Measurements from ENCODE around the gene PLAGL2. TPM values are rescaled to one million over a fixed set of nuclear protein-coding genes. Genes with fewer than 3 reads are reported as not detected.

PLAGL2 gene
- total RNA-seq, 2 experiments from 2014 or later, result 9.8 to 40.3 TPM

DNA sequence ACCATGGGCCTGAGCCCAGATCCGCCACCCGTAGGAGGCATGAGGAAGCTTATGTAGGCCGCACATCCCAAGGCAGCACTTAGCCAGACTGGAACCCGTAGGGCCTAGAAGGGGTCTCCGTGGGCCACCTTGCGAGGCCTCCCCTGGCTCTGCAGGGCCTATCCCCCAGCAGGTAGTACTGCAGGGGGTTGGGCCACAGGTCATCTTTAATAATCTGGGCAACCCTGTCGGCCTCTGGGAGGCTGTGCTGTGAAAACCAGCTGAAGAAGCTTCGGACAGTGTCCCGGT lies 18.5 kb downstream of the PLAGL2 start:
- peaks cover 5% of the 10 kb centered on the region; the same call in 1 of the 2 replicates for H4K20me1 ChIP-seq (ENCODE audit: insufficient read depth, low read length)
- H3K79me2 ChIP-seq (ENCODE audit: insufficient read depth, low read depth, low read length), result no peaks in the 10 kb centered on the region
- H3K9me2 ChIP-seq (ENCODE audit: insufficient read depth, low read length), result no peaks in the 10 kb centered on the region
- no peaks in the 10 kb centered on the region for H3K4me1 ChIP-seq (ENCODE audit: insufficient read depth, low read length, poor library complexity, severe bottlenecking)
- BruUV-seq (replicated peaks), result no TSS peak
- no peak overlapping the region for H3K4me3 ChIP-seq (ENCODE audit: low read depth, low read length, poor library complexity, severe bottlenecking)
- H3K9me3 ChIP-seq (ENCODE audit: low read length), result no peaks in the 10 kb centered on the region
- no peak overlapping the region for H3K4me2 ChIP-seq (ENCODE audit: low read length)
- H2AFZ ChIP-seq (ENCODE audit: low read length), result no peak overlapping the region
- no peak for TF ChIP-seq EZH2phosphoT487 (IDR thresholded peaks at IDR 0.05; ENCODE audit: borderline replicate concordance, low read depth, low read length)
- TF ChIP-seq, protein P1, sequence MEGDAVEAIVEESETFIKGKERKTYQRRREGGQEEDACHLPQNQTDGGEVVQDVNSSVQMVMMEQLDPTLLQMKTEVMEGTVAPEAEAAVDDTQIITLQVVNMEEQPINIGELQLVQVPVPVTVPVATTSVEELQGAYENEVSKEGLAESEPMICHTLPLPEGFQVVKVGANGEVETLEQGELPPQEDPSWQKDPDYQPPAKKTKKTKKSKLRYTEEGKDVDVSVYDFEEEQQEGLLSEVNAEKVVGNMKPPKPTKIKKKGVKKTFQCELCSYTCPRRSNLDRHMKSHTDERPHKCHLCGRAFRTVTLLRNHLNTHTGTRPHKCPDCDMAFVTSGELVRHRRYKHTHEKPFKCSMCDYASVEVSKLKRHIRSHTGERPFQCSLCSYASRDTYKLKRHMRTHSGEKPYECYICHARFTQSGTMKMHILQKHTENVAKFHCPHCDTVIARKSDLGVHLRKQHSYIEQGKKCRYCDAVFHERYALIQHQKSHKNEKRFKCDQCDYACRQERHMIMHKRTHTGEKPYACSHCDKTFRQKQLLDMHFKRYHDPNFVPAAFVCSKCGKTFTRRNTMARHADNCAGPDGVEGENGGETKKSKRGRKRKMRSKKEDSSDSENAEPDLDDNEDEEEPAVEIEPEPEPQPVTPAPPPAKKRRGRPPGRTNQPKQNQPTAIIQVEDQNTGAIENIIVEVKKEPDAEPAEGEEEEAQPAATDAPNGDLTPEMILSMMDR (conservative IDR thresholded peaks at IDR 0.05; ENCODE audit: low read length), result no peak
- H3K36me3 ChIP-seq (ENCODE audit: insufficient read depth, low read length), result peaks cover 26% of the 10 kb centered on the region; the same call in 1 of the 2 replicates
- no peak for DNase-seq (ENCODE audit: low spot score)
- no peak overlapping the region for H3K27ac ChIP-seq (ENCODE audit: low read depth, low read length, poor library complexity, severe bottlenecking)
- ChIA-PET CTCF (ENCODE audit: unreplicated experiment) (no interaction called here), POLR2A (no interaction called here)
- intact Hi-C loops (cut with micrococcal nuclease; ENCODE audit: unreplicated experiment), result no loop called here

- no peaks in the 10 kb centered on the region for H3K4me1 ChIP-seq (ENCODE audit: insufficient read depth, low read length, poor library complexity, severe bottlenecking)
- BruUV-seq (replicated peaks), result no TSS peak
- H3K4me2 ChIP-seq (ENCODE audit: low read length), result no peak overlapping the region
- H4K20me1 ChIP-seq (ENCODE audit: insufficient read depth, low read length), result peaks cover 5% of the 10 kb centered on the region; the same call in 1 of the 2 replicates
- no peaks in the 10 kb centered on the region for H3K9me3 ChIP-seq (ENCODE audit: low read length)
- ChIA-PET CTCF (ENCODE audit: unreplicated experiment) (no interaction called here), POLR2A (no interaction called here)
- intact Hi-C loops (cut with micrococcal nuclease; ENCODE audit: unreplicated experiment), result no loop called here
- no peaks in the 10 kb centered on the region for H3K9me2 ChIP-seq (ENCODE audit: insufficient read depth, low read length)
- H3K79me2 ChIP-seq (ENCODE audit: insufficient read depth, low read depth, low read length), result no peaks in the 10 kb centered on the region
- H3K36me3 ChIP-seq (ENCODE audit: insufficient read depth, low read length), result peaks cover 22% of the 10 kb centered on the region; the same call in 1 of the 2 replicates
- DNase-seq (ENCODE audit: low spot score), result no peak
- no peak overlapping the region for H2AFZ ChIP-seq (ENCODE audit: low read length)
- H3K27ac ChIP-seq (ENCODE audit: low read depth, low read length, poor library complexity, severe bottlenecking), result no peak overlapping the region
- no peak for TF ChIP-seq EZH2phosphoT487 (IDR thresholded peaks at IDR 0.05; ENCODE audit: borderline replicate concordance, low read depth, low read length)
- TF ChIP-seq, protein P1 (conservative IDR thresholded peaks at IDR 0.05; ENCODE audit: low read length), result no peak
- H3K4me3 ChIP-seq (ENCODE audit: low read depth, low read length, poor library complexity, severe bottlenecking), result no peak overlapping the region
Observed at GRCh38 chr20:32188376-32189122, 19.0 kb downstream of the PLAGL2 start.

DNA sequence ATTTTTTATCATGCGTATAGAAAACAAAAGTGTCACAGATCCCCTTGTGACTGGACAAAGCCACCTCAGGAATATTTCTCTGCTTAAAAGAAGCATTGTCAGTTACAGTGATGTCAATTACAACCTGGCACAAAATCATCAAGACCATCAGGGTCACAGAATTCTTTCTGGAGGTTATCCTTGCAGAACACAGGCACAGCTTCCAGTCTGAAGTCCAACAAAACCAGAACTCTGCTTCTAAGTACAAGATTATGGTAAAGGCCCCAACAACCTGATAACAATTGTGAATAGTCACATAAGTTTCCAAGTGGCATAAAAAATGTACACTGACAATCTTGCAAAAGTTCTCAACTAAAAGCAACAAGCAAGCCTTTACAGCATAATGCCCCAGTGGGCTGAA lies 21.0 kb downstream of the PLAGL2 start:
- ChIA-PET CTCF (ENCODE audit: unreplicated experiment) (no interaction called here), POLR2A (interaction anchor here (0.6 kb wide), 3 partner anchors 109 to 547 kb away, joined by 4 to 5 read pairs (median 5); no protein-coding TSS in a partner anchor)
- DNase-seq (ENCODE audit: low spot score), result no peak
- no peaks in the 10 kb centered on the region for H3K9me2 ChIP-seq (ENCODE audit: insufficient read depth, low read length)
- no peaks in the 10 kb centered on the region for H3K79me2 ChIP-seq (ENCODE audit: insufficient read depth, low read depth, low read length)
- no peak overlapping the region for H3K27ac ChIP-seq (ENCODE audit: low read depth, low read length, poor library complexity, severe bottlenecking)
- intact Hi-C loops (cut with micrococcal nuclease; ENCODE audit: unreplicated experiment), result no loop called here
- H3K4me2 ChIP-seq (ENCODE audit: low read length), result no peak overlapping the region
- BruUV-seq (replicated peaks), result no TSS peak
- no peak overlapping the region for H3K4me3 ChIP-seq (ENCODE audit: low read depth, low read length, poor library complexity, severe bottlenecking)
- TF ChIP-seq EZH2phosphoT487 (IDR thresholded peaks at IDR 0.05; ENCODE audit: borderline replicate concordance, low read depth, low read length), result no peak
- TF ChIP-seq, protein P1 (conservative IDR thresholded peaks at IDR 0.05; ENCODE audit: low read length), result no peak
- no peaks in the 10 kb centered on the region for H3K9me3 ChIP-seq (ENCODE audit: low read length)
- no peaks in the 10 kb centered on the region for H3K4me1 ChIP-seq (ENCODE audit: insufficient read depth, low read length, poor library complexity, severe bottlenecking)
- H4K20me1 ChIP-seq (ENCODE audit: insufficient read depth, low read length), result no peaks in the 10 kb centered on the region
- H2AFZ ChIP-seq (ENCODE audit: low read length), result no peak overlapping the region
- peaks cover 2% of the 10 kb centered on the region; the same call in 1 of the 2 replicates for H3K36me3 ChIP-seq (ENCODE audit: insufficient read depth, low read length)
